A204.1 (cell line): ENCODE measurements around the gene CELF2.
"Not testable (repeated sequence)": the region's sequence is repeated elsewhere in the genome, so short reads cannot be mapped to it uniquely, and the experiment has no call there.

Source experiments
- FAIRE-seq: peaks from 2 replicates; lab custom pipeline; 2012; peaks lifted over from hg19 to GRCh38; lab: Jason Lieb, UNC

The CELF2 gene

DNA sequence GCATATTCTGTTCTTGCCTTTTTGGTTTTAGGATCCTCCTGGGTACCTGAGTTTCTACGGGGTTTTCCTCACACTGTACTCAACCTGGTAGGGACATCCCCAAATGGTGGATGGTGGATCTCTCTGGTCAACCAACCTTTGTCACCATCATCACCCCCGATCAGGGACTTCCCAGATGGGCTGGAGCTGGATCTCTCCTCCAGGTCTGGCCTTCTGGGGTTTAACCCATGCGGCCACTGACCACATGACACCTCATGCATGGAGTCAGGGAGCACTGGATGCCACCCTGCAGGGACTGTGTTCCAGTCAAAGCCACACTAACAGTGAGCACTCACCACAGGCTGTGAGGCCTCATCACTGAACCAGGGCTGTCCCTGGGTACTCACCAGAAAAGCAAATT is 80.0 kb downstream of the CELF2 start:
- FAIRE-seq = no peak

- FAIRE-seq = no peak
Observed at GRCh38 chr10:11098666-11099065, 81.0 kb downstream of the CELF2 start.

DNA sequence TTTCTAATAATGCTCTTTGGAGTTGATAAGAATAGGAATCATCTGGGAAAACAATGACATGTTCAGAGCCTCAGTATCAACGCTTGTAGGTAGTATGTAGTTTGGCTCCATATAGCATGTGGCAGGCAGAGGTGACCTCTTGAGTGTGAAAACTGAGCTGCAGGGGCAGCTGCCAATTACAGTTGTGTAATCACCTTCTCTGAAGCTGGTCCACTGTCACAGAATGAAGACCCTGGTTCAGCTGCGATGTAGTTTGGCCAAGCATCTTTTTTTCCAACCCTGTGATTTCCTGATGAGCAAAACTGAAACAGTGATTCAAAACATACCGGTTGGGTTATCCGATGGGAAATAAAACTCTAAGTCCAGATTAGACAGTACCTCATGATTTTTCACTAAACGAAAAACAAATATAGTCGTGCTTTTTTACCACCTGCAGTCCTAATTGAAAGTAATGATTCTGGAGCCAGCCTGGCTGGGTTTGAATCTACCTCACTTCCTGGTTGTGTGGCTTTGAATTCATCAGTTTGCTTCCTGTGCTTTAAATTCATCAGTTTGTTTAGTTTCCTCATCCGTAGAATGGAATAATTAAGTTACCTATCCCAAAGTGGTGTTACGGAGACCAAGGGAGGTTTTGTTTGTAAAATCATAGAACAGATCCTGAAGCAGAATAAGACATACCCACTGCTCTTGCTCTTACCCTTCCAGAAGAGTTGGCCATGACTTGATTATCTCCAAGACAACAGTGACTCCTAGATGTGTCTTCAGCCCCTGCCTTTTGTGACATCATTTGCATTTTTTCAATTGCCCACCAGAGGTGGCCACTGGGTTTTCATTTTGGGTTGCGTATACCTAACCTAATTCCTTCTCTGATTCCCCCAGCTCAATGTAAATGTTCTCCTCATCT is 87.4 kb downstream of the CELF2 start:
- no peak for FAIRE-seq

GRCh38 chr10:11105676-11106004 is 88.0 kb downstream of the CELF2 start:
- FAIRE-seq = no peak

DNA sequence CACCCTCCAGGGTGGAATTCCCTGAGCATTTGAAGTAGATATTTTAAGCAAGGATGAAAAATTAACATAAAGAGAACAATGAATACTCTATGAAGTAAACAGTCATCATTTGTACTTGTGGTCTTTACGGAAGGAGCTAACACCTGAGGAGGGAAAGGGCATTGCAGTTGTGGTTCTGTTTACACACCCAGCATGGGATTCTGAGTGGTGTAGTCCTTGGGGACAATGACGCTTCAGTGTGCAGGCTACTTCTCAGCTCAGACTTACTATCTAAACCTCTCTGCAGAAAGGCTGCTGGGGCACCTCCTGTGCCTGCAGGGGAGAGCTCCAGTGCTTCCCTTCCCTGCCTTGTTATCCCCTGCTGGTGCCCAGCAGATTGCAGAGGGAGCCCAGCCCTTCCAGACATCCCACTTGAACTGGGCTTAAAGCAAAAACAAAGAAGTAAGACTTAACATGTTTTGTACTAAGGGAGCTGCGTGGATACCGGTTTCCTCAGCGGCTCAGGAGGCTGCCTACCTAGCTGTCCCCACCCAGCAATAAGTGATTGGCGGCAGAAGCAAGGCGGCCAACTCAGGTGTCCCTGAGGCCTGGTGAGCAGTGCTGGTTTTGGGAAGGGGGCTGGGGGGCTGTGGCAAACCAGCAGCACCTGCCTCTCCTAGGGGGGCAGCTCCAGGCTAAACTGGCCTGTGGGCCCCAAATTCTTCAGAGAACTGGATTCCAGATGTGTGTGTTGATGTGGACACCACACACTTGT is 89.1 kb downstream of the CELF2 start:
- no peak for FAIRE-seq

- no peak for FAIRE-seq
Observed at GRCh38 chr10:11107948-11108347, 90.3 kb downstream of the CELF2 start.

- no peak for FAIRE-seq
Observed at GRCh38 chr10:11108356-11108755, 90.7 kb downstream of the CELF2 start.

DNA sequence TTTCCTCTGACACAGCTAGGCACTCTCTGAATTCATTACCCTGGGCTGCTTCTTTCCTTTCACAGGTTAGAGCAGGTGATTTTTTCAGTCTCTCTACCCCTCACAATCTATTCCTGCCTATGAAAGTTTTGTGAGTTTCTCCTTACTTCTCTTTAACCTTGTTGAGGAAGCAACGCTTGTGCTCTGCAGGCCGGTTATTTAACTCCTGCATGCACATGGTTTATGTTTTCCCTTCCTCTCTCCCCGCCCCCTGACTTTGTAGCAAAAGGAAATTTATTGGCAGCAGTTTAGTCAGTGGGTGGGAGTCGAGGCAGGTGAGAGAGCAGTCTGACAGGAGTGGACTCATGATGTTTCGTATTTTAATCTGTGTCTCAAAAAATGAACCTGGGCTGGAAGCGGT is 91.9 kb downstream of the CELF2 start:
- no peak for FAIRE-seq

DNA sequence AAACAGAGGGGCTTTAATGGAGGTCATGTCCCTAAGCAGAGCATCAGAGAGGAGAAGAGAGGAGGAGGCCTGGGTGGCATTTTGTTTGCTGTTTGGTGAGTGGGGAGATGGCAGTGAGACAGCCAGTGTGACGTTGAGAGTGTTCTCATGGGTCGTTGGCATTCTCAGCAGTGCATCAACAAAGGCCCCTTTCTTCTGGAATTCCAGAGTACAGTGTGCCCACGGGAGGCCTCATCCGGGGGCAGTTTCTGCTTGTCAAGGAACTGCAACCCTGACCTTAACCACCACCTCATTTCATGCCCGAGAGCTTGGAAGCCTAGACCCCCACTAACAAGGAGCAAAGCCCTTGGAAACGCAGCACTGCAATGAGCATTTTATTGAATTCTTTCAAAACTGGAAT is 92.9 kb downstream of the CELF2 start:
- no peak for FAIRE-seq

- no peak for FAIRE-seq
Observed at GRCh38 chr10:11111490-11111889, 93.8 kb downstream of the CELF2 start.

DNA sequence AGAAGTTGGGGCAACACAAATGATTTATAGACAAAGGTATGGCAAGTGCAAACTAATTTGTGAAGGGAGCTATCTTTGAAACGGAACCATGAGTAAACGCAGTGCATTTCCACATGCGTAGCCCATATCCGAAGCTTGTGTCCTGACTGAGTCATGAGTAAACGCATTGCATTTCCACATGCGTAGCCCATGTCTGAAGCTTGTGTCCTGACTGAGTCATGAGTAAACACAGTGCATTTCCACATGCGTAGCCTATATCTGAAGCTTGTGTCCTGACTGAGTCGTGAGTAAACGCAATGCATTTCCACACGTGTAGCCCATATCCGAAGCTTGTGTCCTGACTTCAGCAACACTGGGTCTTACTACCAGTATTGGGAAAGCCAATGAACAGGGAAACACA is 95.0 kb downstream of the CELF2 start:
- no peak for FAIRE-seq

GRCh38 chr10:11113156-11113555 is 95.5 kb downstream of the CELF2 start:
- no peak for FAIRE-seq

DNA sequence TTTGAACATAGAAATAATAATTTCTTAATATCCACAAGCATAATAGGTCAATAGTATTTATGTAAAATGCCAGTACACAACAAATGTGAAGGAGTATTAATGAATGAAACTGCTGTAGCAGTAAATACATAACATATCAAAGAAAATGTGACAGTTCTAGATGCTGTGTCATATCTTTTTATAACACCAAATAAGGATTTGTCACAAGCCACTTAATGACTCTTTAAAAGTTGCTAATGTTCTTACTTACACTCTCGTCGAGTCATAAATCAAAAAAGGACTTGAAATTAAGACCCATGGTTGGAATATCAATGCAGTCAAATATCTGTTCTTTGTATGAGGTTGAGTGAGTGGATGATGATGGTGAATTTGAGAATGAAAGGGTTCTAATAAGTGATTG is 96.6 kb downstream of the CELF2 start:
- FAIRE-seq = no peak

DNA sequence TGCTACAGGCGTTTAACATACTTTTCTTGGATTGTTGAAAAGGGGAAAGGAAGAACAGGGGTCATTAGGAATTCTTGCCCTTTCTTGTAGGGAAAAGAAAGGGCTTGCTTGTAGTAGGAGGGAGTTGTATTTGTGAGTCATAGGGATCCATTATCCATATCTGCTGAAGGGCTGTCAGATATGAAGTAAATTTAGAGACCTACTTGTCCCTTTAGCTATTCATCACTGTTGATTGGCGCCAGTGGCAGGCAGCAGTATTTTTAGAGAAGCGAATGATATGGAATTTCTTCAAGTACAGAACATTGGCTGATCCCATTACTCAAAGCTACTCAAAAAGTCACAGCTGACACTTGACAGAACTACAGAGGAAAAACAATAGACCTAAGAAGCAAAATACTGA is 97.7 kb downstream of the CELF2 start:
- no peak for FAIRE-seq

GRCh38 chr10:11116361-11116760 is 98.7 kb downstream of the CELF2 start:
- no peak for FAIRE-seq

- no peak for FAIRE-seq
Observed at GRCh38 chr10:11116817-11117216, 99.1 kb downstream of the CELF2 start.

DNA sequence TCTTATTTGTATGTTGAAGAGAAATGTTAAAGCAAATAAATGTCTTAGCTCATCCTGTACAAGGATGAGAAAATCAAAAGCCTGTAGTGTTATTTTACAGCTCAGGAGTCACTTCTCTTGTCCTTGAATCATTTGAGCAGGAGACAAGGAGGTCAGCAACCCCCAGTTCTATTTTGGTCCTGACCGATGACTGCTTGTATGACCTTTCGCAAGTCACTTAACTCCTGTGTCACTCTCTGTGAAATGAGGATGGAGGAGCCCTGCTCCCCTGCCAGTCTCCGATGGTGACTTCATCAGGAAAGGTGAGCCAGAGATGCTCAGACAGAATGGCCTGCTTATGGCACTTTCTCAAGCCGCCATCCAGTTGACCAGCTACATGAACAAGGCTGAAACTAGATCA is 101.0 kb downstream of the CELF2 start:
- FAIRE-seq = no peak

DNA sequence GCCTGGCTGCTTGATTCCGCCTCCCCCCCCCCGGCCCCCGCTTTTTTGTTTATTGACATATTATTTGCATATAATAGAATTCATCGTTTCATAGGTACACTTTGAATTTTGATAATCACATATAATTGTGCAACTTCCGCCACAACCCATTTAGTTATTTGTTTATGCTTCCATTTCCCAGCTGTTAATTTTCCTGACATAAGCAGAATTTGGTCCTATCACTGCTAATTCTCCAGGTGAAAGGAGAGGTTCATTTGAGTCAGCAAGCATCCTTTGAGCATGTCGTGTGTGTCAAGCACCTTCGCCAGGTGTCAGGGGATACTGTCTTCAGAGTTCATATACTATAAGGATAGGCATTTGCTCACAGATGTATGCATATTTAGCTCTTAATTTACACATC is 102.2 kb downstream of the CELF2 start:
- FAIRE-seq = no peak

GRCh38 chr10:11120711-11121110 is 103.0 kb downstream of the CELF2 start:
- FAIRE-seq = no peak

- FAIRE-seq = not testable (repeated sequence)
Observed at GRCh38 chr10:11123892-11124291, 106.2 kb downstream of the CELF2 start.

DNA sequence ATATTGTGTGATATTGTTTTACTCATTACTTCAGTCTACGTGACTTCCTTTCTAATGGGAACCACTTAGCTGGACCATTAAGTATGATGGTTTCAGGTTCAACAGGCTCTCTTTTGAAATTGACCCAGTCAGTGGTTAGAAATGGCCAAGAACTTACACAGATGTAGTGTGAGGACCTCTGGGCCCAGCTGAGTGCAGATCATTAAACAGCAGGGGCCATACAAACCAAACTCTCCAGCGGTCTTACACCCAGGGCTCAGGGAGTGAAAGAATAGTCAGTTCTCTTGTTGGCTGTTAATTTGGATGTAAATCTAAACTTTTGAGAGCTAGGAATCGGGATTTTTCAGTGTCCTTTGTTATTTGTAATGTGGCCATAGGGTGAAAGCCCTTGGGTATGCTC is 107.3 kb downstream of the CELF2 start:
- FAIRE-seq = no peak

DNA sequence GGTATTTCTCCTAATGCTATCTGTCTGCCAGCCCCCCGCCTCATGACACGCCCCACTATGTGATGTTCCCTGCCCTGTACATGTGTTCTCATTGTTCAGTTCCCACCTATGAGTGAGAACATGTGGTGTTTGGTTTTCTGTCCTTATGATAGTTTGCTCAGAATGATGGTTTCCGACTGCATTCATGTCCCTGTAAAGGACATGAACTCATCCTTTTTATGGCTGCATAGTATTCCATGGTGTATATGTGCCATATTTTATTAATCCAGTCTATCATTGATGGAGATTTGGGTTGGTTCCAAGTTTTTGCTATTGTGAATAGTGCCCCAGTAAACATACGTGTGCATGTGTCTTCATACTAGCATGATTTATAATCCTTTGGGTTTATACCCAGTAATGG is 109.3 kb downstream of the CELF2 start:
- FAIRE-seq = not testable (repeated sequence)

DNA sequence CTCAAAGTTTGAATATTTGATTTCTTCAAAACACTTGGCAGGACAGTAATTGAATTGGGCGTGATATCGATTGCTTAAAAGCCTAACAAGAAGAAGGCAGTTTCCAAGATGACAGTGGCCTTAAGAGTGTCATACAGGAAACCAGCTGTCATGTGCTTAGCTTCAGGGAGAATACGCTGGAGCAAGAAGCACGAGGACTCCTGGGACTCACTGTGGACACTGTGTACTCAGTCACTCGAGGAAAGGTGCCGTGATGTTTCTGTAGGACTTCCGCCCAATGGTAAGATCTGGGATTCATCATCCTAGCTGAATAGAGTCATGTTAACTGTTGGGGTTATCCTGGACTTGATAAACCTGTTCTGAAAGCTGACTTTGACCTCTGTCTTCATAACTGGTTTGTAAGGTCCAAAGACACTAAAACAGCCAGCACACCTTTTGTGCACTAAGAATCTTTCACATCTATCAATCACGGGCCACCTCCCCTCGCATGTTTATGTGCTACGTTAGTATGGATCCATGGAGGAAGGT is 113.5 kb downstream of the CELF2 start:
- FAIRE-seq = no peak

DNA sequence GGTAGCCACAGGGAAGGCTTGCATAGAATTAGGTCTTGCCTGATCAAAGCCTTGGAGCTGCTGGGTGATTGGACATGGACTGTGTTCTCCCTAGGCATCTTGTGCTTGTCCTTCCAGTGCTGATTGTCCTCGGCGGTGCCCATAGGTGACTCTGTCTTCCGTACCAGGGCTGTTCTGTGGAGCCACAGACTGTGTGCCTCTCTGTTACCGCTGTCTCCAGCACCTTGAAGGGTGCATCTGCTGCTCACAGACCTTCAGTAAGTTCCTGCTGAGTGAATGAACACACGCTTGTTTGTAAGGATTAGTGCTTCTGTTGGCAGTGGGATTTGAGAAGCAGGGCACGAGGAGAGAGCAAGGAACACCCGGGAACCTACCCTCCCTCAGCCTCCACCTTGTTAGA is 116.7 kb downstream of the CELF2 start:
- no peak for FAIRE-seq
